Measurements from ENCODE around the gene SLC46A1. TPM values are rescaled to one million over a fixed set of nuclear protein-coding genes. Genes with fewer than 3 reads are reported as not detected.
A peak's percentile ranks its signal among the peaks of the same experiment; 100 is the strongest.

SLC46A1 gene
- polyA plus RNA-seq, 3 donors: 1.5 to 6.3 (median 1.7) TPM

GRCh38 chr17:28369684-28370034, 36.4 kb downstream of the SLC46A1 start:
- Histone ChIP-seq H3K79me2 (ENCODE audit: insufficient read depth, low read length) (no peaks in the 10 kb centered on the region), H3K9me3 (replicated peaks in 1 of 2; ENCODE audit: control insufficient read depth in 1 of 2, insufficient read depth in 1 of 2, low read length in 2 of 2) (peaks cover 2 to 7% of the 10 kb centered on the region in 2 donors), H3K36me3 (replicated peaks in 1 of 2; ENCODE audit: control insufficient read depth in 1 of 2, insufficient read depth in 2 of 2, low read length in 2 of 2) (peaks cover 10 to 12% of the 10 kb centered on the region in 2 donors), H3K27me3 (ENCODE audit: control insufficient read depth in 2 of 2, insufficient read depth in 2 of 2, low read length in 2 of 2) (peaks cover 13 to 20% of the 10 kb centered on the region in 2 donors), H4K20me1 (ENCODE audit: insufficient read depth, low read length) (peaks cover 4% of the 10 kb centered on the region), H3K27ac (ENCODE audit: low read depth in 1 of 2, low read length in 2 of 2) (no peak overlapping the region), H3K9ac (ENCODE audit: insufficient read depth, low read length, poor library complexity, severe bottlenecking) (no peak overlapping the region), H3K4me1 (ENCODE audit: control insufficient read depth in 1 of 2, insufficient read depth in 2 of 2, low read length in 2 of 2) (peaks cover 23 to 34% of the 10 kb centered on the region in 2 donors), H3K4me3 (replicated peaks in 1 of 3; ENCODE audit: low read depth in 2 of 3, low read length in 3 of 3) (no peak overlapping the region), H2AFZ (ENCODE audit: insufficient read depth, low read depth, low read length, poor library complexity, severe bottlenecking) (no peak overlapping the region), H3K4me2 (replicated peaks; ENCODE audit: extremely low read depth, low read length, poor library complexity, severe bottlenecking) (no peak overlapping the region)
- H3K9me3 Mint-ChIP-seq: peaks cover 0 to 5% (median 1%) of the 10 kb centered on the region in 7 donors
- intact Hi-C loops (cut with micrococcal nuclease): no loop called here
- no peak overlapping the region for H3K4me3 Mint-ChIP-seq
- H3K27me3 Mint-ChIP-seq (ENCODE audit: low read depth in 3 of 3): peaks cover 22 to 37% (median 25%) of the 10 kb centered on the region in 3 donors
- DNase-seq: no peak
- H3K4me1 Mint-ChIP-seq: peaks cover 27% of the 10 kb centered on the region
- 86% methylated on average over 10 of the region's 10 CpGs for WGBS (ENCODE audit: insufficient coverage)
- no peak overlapping the region for H3K27ac Mint-ChIP-seq
- peaks cover 18 to 29% of the 10 kb centered on the region in 2 donors for H3K36me3 Mint-ChIP-seq
- TF ChIP-seq CTCF (IDR thresholded peaks at IDR 0.05): no peak

- Histone ChIP-seq H3K36me3 (replicated peaks in 1 of 2; ENCODE audit: control insufficient read depth in 1 of 2, insufficient read depth in 2 of 2, low read length in 2 of 2) (peaks cover 16 to 17% of the 10 kb centered on the region in 2 donors), H3K9ac (ENCODE audit: insufficient read depth, low read length, poor library complexity, severe bottlenecking) (no peak overlapping the region), H3K4me2 (replicated peaks; ENCODE audit: extremely low read depth, low read length, poor library complexity, severe bottlenecking) (no peak overlapping the region), H3K27ac (ENCODE audit: low read depth in 1 of 2, low read length in 2 of 2) (no peak overlapping the region), H3K9me3 (replicated peaks in 1 of 2; ENCODE audit: control insufficient read depth in 1 of 2, insufficient read depth in 1 of 2, low read length in 2 of 2) (peaks cover 2 to 7% of the 10 kb centered on the region in 2 donors), H2AFZ (ENCODE audit: insufficient read depth, low read depth, low read length, poor library complexity, severe bottlenecking) (no peak overlapping the region), H3K4me3 (replicated peaks in 1 of 3; ENCODE audit: low read depth in 2 of 3, low read length in 3 of 3) (no peak overlapping the region), H3K27me3 (ENCODE audit: control insufficient read depth in 2 of 2, insufficient read depth in 2 of 2, low read length in 2 of 2) (peaks cover 13 to 20% of the 10 kb centered on the region in 2 donors), H4K20me1 (ENCODE audit: insufficient read depth, low read length) (peaks cover 4% of the 10 kb centered on the region), H3K79me2 (ENCODE audit: insufficient read depth, low read length) (no peaks in the 10 kb centered on the region), H3K4me1 (ENCODE audit: control insufficient read depth in 1 of 2, insufficient read depth in 2 of 2, low read length in 2 of 2) (peaks cover 23 to 34% of the 10 kb centered on the region in 2 donors)
- Mint-ChIP-seq H3K27me3 (ENCODE audit: low read depth in 3 of 3) (peaks cover 21 to 33% (median 24%) of the 10 kb centered on the region in 3 donors), H3K36me3 (peaks cover 21 to 35% of the 10 kb centered on the region in 2 donors), H3K4me1 (peaks cover 27% of the 10 kb centered on the region), H3K27ac (peak overlapping the region in 1 of 7 donors; percentile 38), H3K4me3 (no peak overlapping the region), H3K9me3 (peaks cover 0 to 5% (median 0%) of the 10 kb centered on the region in 7 donors)
- WGBS (ENCODE audit: insufficient coverage): 92% methylated on average over 11 of the region's 23 CpGs
- no peak for DNase-seq
- intact Hi-C loops (cut with micrococcal nuclease): no loop called here
- no peak for TF ChIP-seq CTCF (IDR thresholded peaks at IDR 0.05)
These were observed 36.9 kb downstream of the SLC46A1 start for GRCh38 chr17:28368915-28369683.

Measured in CD14-positive monocyte (primary cell).